ENCODE data around the gene MARCHF3. TPM values are rescaled to one million over a fixed set of nuclear protein-coding genes. Genes with fewer than 3 reads are reported as not detected.
A peak's percentile ranks its signal among the peaks of the same experiment; 100 is the strongest.
"Not testable (repeated sequence)": the region's sequence is repeated elsewhere in the genome, so short reads cannot be mapped to it uniquely, and the experiment has no call there.

MARCHF3 gene
- total RNA-seq, 2 experiments from 2014 or later = 5.7 to 8.1 TPM

DNA sequence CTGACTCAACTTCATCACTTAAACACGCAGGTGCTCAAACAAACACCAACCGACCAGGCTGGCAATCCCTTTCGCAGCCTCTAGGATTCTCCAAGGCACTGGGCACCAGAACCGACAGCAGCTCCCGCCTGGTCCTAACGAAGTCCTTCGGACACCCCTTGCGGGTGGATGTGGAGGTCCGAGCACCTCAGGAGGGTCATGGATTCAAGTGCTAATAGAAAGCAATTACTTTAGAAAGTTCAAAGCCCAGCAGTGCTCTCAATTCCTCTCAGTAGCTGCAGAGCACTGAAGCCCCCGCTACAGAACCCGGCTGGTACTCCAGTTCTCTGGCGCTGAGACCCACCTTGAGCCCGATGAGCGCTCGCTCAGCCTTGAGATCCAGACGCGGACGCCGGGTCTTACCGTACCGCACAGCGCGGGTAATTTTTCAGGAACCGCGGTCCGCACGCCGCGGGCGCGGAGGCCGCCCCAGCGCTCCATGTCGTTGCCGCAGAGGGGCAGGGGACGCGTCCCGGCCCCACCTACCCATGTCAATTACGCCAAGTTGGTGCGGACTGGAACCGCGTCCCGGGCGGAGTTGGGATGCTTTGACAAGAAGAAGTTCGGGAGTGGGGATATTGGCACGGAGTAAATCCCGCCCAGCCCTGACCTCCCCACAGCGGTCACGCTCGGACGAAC lies 638 bp downstream of the MARCHF3 start:
- Mint-ChIP-seq H3K4me3 (peak overlapping the region; percentile 89), H3K9me3 (no peaks in the 10 kb centered on the region), H3K27me3 (peaks cover 16% of the 10 kb centered on the region), H3K27ac (peak overlapping the region; percentile 54), H3K36me3 (no peaks in the 10 kb centered on the region), H3K4me1 (peaks cover 31% of the 10 kb centered on the region)
- peak; percentile 56 for DNase-seq

DNA sequence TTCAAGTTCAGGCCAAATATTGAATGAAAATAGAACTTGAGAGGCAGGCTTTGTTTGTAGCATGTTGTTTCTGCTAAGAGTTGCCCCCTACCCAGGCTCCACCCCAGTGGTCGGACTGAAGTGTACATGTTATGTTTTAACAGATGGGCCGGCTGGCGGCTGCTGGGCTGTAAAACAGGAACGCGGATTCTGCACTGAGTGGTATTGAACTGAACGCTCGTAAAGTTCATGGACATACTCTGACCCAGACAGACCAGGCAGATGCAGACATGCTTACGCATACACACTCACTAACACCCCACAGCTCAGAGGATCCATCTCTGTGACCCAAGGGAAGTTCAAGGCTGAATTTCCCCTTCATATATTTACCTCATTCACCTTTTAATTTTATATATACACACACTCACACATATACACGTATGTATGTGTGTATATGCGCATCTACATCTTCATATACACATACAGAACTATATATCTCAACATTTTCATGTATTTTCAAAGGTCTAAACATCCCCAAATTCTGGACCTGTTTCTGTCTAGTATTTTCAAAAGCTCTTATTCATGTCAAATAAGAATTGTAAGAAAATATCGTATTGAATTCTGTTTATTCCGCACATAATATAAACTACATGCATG lies 1.4 kb downstream of the MARCHF3 start:
- DNase-seq = no peak
- Mint-ChIP-seq H3K36me3 (no peaks in the 10 kb centered on the region), H3K27me3 (peaks cover 16% of the 10 kb centered on the region), H3K27ac (no peak overlapping the region), H3K4me1 (peaks cover 32% of the 10 kb centered on the region), H3K9me3 (no peaks in the 10 kb centered on the region), H3K4me3 (peak overlapping the region; percentile 89)

DNA sequence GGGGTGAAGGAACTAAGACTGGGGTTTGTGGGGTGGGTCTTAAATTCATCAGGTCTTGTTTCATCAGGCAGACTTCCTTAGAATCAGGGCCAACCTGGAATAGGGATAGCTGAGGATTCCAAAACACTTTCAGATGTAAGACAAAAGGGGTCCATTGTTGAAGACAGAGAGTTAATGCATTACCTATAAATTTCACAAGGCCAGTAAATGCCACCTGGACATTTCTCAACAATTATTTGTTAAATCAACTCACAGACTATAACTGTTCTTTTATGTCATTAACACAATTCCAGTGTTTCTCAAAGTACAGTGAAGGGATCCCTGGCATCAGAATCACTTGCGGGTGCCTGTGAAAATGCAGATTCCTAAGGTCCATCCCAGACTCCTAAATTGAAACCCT lies 2.8 kb downstream of the MARCHF3 start:
- peaks cover 34% of the 10 kb centered on the region for H3K4me1 Mint-ChIP-seq
- H3K27ac Mint-ChIP-seq = no peak overlapping the region
- no peak overlapping the region for H3K4me3 Mint-ChIP-seq
- no peaks in the 10 kb centered on the region for H3K9me3 Mint-ChIP-seq
- no peaks in the 10 kb centered on the region for H3K36me3 Mint-ChIP-seq
- peaks cover 14% of the 10 kb centered on the region for H3K27me3 Mint-ChIP-seq
- DNase-seq = no peak

DNA sequence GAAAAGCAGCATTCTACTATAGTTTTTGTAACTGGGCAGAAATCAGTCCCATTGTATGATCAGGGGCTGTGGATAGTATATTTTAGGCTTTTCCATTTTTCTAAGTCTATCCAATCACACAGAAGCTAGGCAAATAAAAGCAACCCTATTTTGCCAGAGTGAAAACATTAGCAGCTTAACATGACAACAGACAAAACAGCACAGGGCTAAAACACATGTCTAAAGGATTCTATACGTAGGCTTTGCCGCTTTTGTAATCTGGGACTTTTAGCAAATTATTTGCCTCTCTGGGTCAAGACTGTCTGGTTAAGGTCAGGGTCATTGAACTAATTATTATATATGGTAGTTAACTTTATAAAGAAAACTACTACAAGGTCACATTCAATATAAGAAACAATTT lies 4.2 kb downstream of the MARCHF3 start:
- Mint-ChIP-seq H3K27me3 (peaks cover under 1% of the 10 kb centered on the region), H3K9me3 (no peaks in the 10 kb centered on the region), H3K27ac (no peak overlapping the region), H3K4me1 (peaks cover 32% of the 10 kb centered on the region), H3K4me3 (no peak overlapping the region), H3K36me3 (peaks cover 2% of the 10 kb centered on the region)
- DNase-seq = no peak

DNA sequence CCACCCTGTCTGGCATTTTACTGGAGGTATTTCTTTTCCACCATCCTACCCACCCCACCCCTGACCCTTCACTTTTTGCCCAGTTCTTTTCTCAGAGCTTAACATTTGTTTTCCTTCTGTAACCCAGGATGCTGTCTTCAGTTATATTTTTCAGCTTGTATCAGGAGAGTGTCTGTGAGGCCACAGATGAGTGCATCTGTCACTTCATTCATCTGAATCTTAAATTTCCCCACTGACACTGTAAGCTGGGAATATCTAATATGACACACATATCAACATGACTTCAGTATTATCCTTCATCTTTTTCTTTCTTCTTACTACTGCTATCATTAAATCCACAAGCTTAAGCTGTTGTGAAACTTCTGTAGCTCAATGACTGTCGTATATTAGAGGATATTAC lies 4.9 kb downstream of the MARCHF3 start:
- Mint-ChIP-seq H3K36me3 (peaks cover 2% of the 10 kb centered on the region), H3K4me3 (no peak overlapping the region), H3K9me3 (no peaks in the 10 kb centered on the region), H3K4me1 (peaks cover 32% of the 10 kb centered on the region), H3K27ac (no peak overlapping the region), H3K27me3 (no peaks in the 10 kb centered on the region)
- DNase-seq = no peak

DNA sequence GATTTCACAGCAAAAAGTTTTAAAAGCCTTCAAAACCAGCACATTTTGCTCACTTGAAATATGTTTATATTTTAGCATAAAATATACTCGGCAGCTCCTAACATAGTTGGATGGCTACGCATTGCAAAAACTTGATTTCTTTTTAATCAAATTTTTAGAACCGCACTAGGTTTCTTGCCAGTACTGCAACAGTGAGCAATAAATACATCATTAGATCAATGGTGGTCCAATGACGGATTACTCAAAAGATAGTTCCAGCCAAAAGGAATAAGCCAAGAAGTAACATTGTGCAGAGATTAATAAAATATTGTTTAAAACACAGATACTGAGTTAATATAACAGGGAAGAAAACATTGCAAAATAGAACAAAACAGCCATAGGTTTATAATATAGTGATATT lies 5.5 kb downstream of the MARCHF3 start:
- Mint-ChIP-seq H3K27me3 (no peaks in the 10 kb centered on the region), H3K36me3 (peaks cover 2% of the 10 kb centered on the region), H3K4me3 (no peak overlapping the region), H3K4me1 (peaks cover 37% of the 10 kb centered on the region), H3K27ac (no peak overlapping the region), H3K9me3 (no peaks in the 10 kb centered on the region)
- DNase-seq = no peak

DNA sequence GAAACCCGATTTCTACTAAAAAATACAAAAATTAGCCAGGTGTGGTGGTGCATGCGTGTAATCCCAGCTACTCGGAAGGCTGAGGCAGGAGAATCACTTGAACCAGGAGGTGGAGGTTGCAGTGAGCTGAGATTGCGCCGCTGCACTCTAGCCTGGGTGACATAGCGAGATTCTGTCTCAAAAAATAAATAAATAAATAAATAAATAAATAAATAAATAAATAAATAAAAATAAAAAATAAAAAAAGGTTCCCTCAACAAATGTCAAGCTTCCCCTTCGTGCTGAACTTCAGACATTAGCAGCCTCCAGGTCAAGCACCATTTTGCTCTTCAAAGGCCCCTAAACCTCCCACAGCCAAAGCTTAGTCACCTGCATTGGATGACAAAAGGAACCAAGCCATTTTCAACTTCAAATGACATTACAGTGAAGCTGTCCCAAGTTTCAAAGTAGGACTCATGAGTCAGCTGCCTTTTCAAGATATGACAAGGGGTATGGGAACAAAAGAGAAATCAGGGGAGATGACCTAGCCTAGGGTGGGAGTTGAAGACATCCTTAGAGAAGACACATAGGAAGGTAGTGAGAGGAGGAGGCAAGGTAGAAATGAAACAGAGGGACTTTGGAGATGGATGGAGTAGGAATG lies 6.7 kb downstream of the MARCHF3 start:
- H3K27me3 Mint-ChIP-seq, H3K4me3 Mint-ChIP-seq, H3K36me3 Mint-ChIP-seq, H3K9me3 Mint-ChIP-seq, DNase-seq, H3K27ac Mint-ChIP-seq: not testable (repeated sequence)
- H3K4me1 Mint-ChIP-seq = peaks cover 28% of the 10 kb centered on the region

DNA sequence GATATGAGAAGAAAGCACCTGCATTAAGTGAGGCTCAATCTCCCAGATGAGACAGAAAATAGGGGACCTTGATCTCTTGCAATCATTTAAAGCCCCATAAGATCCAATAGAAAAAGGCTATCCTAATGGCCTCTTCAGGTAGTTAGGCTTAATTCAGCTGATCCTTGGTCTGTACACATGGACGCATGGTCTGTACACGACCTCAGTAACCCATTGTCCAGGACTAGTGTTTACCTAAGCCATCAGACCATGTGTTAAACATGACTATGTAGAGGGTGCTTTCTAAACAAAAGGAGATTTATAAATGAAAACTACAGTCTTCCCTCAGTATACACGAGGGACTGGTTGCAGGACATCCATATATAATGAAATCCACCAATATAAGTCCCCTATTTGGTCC lies 7.5 kb downstream of the MARCHF3 start:
- Mint-ChIP-seq H3K9me3 (no peaks in the 10 kb centered on the region), H3K4me1 (peaks cover 25% of the 10 kb centered on the region), H3K4me3 (no peak overlapping the region), H3K36me3 (peaks cover 2% of the 10 kb centered on the region), H3K27me3 (no peaks in the 10 kb centered on the region), H3K27ac (no peak overlapping the region)
- DNase-seq = no peak

DNA sequence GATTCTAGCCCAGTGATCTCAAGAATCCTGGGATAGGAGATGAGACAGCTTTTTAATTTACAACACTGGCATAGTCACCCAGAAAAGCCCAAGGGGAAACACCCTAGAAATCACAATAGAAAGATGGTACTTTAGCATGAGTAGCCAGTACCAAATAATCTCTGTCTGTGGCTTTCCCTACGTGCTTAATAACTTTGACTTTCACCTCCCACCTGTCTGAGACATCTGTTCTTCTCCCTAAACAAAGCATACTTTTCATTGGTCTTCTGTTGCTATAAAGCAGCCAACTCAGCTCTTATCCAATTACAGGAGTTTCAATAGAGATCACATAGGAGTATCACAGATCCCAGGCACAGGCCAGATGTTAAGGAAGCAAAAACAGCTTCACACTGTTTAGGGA lies 10.4 kb downstream of the MARCHF3 start:
- no peaks in the 10 kb centered on the region for H3K27me3 Mint-ChIP-seq
- no peak for DNase-seq
- peaks cover 7% of the 10 kb centered on the region for H3K36me3 Mint-ChIP-seq
- peaks cover 3% of the 10 kb centered on the region for H3K9me3 Mint-ChIP-seq
- H3K27ac Mint-ChIP-seq = no peak overlapping the region
- peaks cover 15% of the 10 kb centered on the region for H3K4me1 Mint-ChIP-seq
- H3K4me3 Mint-ChIP-seq = no peak overlapping the region

DNA sequence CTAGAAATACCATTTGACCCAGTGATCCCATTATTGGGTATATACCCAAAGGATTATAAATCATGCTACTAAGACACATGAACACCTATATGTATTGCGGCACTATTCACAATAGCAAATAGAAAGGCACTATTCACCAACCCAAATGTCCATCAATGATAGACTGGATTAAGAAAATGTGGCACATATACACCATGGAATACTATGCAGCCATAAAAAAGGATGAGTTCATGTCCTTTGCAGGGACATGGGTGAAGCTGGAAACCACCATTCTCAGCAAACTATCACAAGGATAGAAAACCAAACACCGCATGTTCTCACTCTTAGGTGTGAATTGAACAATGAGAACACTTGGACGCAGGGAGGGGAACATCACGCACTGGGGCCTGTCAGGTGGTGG lies 13.6 kb downstream of the MARCHF3 start:
- H3K36me3 Mint-ChIP-seq = peaks cover 11% of the 10 kb centered on the region
- peaks cover 28% of the 10 kb centered on the region for H3K4me1 Mint-ChIP-seq
- not testable (repeated sequence) for H3K9me3 Mint-ChIP-seq, H3K27me3 Mint-ChIP-seq, DNase-seq, H3K4me3 Mint-ChIP-seq, H3K27ac Mint-ChIP-seq

DNA sequence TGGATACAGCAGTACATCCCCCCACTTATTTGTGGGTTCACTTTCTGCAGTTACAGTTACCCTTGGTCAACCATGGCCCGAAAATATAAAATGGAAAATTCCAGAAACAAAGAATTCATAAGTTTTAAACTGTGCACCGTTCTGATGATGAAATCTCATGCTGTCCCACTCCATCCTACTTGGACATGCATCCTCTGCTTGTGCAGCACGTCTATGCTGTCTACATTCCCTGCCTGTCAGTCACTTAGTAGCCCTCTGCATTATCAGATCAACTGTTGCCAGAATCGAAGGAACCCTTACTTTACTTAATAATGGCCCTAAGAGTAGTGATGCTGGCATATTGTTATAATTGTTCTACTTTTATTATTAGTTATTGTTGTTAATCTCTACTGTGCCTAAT lies 14.6 kb downstream of the MARCHF3 start:
- peaks cover 12% of the 10 kb centered on the region for H3K36me3 Mint-ChIP-seq

DNA sequence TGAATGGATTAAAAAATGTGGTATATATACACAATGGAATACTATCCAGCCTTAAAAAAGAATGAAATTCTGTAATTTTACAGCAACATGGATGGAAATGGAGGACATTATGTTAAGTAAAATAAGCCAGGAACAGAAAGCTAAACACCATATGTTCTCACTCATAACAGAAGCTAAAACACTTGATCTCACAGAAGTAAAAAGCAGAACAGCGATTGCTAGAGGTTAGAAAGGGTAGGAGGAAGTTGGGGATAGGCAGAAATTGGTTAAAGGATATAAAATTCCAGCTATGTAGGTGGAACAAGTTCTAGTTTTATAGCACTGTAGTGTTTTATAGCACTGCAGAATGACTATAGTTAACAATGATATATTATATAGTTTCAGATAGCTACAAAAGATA lies 15.8 kb downstream of the MARCHF3 start:
- Mint-ChIP-seq H3K4me1 (peaks cover 34% of the 10 kb centered on the region), H3K27me3 (no peaks in the 10 kb centered on the region), H3K36me3 (peaks cover 12% of the 10 kb centered on the region), H3K27ac (no peak overlapping the region), H3K9me3 (peaks cover 7% of the 10 kb centered on the region), H3K4me3 (no peak overlapping the region)
- DNase-seq = no peak

More for the DNA sequence above, 14.6 kb downstream of the MARCHF3 start:
- peaks cover 3% of the 10 kb centered on the region for H3K9me3 Mint-ChIP-seq
- H3K4me3 Mint-ChIP-seq = no peak overlapping the region
- H3K27me3 Mint-ChIP-seq = no peaks in the 10 kb centered on the region
- H3K27ac Mint-ChIP-seq = no peak overlapping the region
- H3K4me1 Mint-ChIP-seq = peaks cover 35% of the 10 kb centered on the region
- no peak for DNase-seq

DNA sequence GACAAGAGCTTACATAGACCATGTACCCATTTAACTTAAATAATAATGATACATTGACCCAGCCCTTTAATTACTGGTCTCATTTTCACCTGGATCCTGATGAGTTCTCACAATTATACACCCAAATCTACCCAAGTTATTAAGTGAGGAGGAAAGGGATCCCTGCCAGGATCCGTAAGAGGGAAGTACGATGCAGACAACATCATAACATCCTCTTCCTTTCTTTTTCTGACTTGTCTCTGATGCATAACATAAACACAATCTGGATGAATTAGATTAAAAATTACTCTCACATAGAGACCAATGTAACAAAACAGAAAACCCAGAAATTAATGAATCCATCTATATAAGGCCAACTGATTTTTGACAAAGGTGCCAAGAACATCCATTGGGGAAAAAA lies 17.0 kb downstream of the MARCHF3 start:
- Mint-ChIP-seq H3K4me3 (no peak overlapping the region), H3K36me3 (peaks cover 12% of the 10 kb centered on the region), H3K27me3 (no peaks in the 10 kb centered on the region), H3K27ac (no peak overlapping the region), H3K4me1 (peaks cover 38% of the 10 kb centered on the region), H3K9me3 (peaks cover 7% of the 10 kb centered on the region)
- no peak for DNase-seq

DNA sequence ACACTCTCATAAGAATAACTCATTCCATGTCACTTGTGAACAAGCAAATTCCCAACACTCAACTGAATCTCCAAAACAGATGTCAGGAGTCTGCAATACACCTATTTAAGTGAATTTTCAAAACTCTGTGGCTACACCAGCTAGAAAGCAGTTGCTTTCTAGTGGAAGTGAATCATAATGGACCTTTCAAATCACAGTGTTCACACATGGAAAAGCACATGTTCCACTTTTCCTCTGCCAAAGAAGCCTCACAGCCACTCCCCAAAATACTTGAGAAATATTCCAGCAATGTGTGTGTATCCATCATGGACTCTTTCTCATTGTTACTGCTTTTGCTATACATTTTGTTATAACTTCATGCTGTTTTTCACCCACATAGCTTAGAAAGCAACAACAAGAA lies 17.4 kb downstream of the MARCHF3 start:
- H3K4me3 Mint-ChIP-seq = no peak overlapping the region

DNA sequence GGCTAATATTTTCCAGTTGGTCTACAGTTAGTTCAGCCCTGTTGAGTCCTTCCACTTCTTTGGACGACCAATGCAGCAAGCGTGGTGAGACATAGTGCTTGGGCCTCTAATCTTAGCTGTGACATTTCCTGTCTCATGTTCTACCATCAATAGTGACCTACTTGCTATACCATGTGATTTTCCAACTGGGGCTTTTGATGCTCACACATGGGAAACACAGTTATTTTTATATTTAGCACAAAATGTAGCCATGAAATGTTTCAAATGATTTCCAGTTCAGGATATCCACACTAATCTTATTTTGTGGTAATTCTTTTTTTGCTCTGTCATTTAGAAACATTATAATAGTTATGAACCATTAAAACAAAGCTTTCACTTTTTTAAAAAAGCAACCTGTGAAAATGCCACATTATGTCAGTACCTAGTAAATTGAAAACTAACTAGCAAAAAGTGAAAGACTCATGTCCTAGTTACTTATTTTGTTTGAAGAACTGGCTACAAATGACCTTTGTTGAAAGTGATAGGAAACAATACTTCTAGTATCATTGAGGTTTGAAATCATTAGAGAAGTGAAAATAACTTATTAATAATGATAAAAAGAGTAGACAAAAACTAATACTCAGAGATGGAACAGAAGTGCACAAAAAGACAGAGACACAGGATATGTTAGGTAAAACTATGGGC lies 18.3 kb downstream of the MARCHF3 start:
- peak; percentile 9 for DNase-seq
- Mint-ChIP-seq H3K4me3 (no peak overlapping the region), H3K27ac (peak overlapping the region; percentile 85), H3K4me1 (peaks cover 38% of the 10 kb centered on the region), H3K27me3 (no peaks in the 10 kb centered on the region), H3K9me3 (peaks cover 7% of the 10 kb centered on the region), H3K36me3 (peaks cover 12% of the 10 kb centered on the region)

More for the DNA sequence above, 17.4 kb downstream of the MARCHF3 start:
- Mint-ChIP-seq H3K4me1 (peaks cover 38% of the 10 kb centered on the region), H3K36me3 (peaks cover 12% of the 10 kb centered on the region), H3K9me3 (peaks cover 7% of the 10 kb centered on the region), H3K27ac (no peak overlapping the region), H3K27me3 (no peaks in the 10 kb centered on the region)
- DNase-seq = no peak

Measured in activated naive CD8-positive, alpha-beta T cell treated with anti-CD3 and anti-CD28 coated beads for 36 hours (primary cell).